Fibroblast of mammary gland (primary cell): Measurements from ENCODE around the gene TTC28.

ENCODE experiments used
- DNase-seq: peaks from one replicate; pipeline ENCODE4 v3.0.0-alpha.2; 2010; ENCODE audit warnings: low read depth
- H3K4me3 ChIP-seq: 2 replicates; pipeline ENCODE4 v1.5.1; 2011; ENCODE audit warnings: low read depth, mild to moderate bottlenecking, low read length, moderate library complexity; ENCODE audit not compliant: control insufficient read depth
- TF ChIP-seq, protein P1 (sequence below): conservative IDR thresholded peaks from 2 replicates; pipeline ENCODE4 v1.5.1; 2011; ENCODE audit warnings: low read depth, low read length, inconsistent platforms; ENCODE audit not compliant: control insufficient read depth, insufficient read depth

Gene TTC28

DNA sequence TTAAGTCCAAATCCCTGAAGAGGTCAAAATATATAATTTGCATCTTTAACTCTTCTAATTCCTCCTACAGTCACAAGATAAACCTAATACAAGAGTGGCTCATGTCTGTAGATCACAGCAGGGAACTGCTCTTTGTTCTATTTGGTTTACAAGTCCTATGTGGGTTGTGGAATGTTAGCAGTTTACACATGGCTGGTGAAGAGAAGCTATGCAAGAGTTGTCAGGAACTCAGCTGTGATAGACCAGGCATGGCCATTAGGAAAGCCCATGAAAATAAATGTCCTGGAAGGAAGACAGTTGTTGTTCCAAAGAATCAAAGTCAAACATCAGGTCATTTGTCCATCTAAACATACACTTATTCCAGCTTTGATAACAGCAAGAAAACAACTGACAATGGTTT is 448.2 kb downstream of the TTC28 start:
- TF ChIP-seq, protein P1, sequence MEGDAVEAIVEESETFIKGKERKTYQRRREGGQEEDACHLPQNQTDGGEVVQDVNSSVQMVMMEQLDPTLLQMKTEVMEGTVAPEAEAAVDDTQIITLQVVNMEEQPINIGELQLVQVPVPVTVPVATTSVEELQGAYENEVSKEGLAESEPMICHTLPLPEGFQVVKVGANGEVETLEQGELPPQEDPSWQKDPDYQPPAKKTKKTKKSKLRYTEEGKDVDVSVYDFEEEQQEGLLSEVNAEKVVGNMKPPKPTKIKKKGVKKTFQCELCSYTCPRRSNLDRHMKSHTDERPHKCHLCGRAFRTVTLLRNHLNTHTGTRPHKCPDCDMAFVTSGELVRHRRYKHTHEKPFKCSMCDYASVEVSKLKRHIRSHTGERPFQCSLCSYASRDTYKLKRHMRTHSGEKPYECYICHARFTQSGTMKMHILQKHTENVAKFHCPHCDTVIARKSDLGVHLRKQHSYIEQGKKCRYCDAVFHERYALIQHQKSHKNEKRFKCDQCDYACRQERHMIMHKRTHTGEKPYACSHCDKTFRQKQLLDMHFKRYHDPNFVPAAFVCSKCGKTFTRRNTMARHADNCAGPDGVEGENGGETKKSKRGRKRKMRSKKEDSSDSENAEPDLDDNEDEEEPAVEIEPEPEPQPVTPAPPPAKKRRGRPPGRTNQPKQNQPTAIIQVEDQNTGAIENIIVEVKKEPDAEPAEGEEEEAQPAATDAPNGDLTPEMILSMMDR = no peak
- H3K4me3 ChIP-seq = no peak overlapping the region
- DNase-seq = peak; percentile 39

DNA sequence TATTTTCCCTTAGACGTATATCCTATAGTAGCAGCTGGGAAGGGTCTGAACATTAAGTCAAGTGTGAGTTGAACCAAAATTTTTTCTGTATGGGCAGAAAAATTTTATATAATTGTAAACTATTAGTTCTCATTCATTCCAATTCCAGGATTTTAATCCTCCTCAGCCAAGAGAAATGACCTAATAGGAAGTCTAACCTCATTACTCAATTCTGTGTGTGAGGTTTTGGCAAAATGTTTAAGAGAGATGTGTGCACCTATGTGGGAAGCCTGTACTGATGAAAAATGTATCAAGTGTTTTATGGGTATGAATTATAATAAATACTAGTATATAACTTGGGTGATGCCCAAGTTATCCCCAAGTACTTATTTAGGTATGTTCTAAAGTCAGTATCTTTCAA is 449.0 kb downstream of the TTC28 start:
- DNase-seq = peak; percentile 57
- no peak overlapping the region for H3K4me3 ChIP-seq
- TF ChIP-seq, protein P1 = no peak

DNA sequence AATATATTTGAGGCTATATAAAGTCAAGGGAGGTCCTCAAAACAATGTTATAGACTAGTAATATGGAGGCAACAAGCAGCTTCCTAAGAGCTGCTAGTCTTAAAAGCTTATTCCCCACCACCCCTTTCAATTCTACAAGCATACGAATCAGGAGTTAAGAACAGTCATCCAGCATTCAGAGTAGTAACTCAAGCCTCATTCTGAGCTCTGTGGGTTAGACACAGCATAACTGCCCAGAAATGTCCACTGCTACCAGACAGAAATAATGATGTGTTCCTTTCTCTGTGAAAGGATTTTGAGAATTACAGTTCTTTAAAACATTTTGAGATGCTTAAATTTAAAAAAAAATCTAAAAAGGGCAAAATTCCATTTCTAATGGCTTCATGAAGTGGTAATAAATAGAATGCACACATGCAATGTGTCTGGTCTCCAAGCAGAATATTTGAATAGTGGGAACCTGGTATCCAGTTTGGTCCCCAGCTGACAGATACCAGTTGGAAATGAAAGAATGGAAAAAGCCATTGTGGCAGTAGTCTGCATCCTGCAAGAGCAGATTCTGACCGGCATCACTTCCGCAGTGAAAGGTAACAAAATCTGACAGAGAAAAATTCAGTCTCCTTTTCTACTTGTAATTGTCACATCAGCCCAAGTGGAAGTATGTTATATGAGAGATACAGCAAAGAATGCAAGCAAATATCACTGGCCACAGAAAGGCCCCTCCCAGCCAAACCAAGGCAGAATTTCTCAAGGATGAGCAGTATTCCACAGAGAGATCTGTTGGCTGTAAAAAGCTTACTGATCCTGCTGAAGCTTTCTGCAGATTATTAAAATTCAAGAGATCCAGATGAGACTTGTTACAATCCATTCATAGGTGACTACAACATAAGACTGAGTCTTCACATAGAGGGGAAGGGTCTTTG is 449.8 kb downstream of the TTC28 start:
- TF ChIP-seq, protein P1 = no peak
- peak; percentile 80 for DNase-seq

DNA sequence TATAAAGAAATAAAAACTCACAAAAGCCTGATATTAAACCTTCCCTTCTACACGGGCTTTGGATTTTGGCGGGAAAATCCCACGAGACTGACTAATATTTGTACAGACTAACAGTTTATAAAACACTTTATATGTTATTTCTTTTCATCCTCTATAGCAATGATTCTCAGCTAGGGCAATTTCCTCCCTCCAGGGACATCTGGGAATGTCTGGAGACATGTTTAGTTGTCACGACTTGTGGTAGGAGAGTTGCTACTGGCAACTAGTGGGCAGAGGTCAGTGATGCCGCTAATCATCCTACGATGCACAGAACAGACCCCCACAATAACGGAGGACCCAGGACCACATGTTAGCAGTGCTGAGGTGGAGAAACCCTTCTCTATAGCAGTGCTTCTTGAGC is 455.8 kb downstream of the TTC28 start:
- H3K4me3 ChIP-seq = no peak overlapping the region
- DNase-seq = no peak
- TF ChIP-seq, protein P1 = no peak

More for the DNA sequence above, 449.8 kb downstream of the TTC28 start:
- H3K4me3 ChIP-seq = no peak overlapping the region

DNA sequence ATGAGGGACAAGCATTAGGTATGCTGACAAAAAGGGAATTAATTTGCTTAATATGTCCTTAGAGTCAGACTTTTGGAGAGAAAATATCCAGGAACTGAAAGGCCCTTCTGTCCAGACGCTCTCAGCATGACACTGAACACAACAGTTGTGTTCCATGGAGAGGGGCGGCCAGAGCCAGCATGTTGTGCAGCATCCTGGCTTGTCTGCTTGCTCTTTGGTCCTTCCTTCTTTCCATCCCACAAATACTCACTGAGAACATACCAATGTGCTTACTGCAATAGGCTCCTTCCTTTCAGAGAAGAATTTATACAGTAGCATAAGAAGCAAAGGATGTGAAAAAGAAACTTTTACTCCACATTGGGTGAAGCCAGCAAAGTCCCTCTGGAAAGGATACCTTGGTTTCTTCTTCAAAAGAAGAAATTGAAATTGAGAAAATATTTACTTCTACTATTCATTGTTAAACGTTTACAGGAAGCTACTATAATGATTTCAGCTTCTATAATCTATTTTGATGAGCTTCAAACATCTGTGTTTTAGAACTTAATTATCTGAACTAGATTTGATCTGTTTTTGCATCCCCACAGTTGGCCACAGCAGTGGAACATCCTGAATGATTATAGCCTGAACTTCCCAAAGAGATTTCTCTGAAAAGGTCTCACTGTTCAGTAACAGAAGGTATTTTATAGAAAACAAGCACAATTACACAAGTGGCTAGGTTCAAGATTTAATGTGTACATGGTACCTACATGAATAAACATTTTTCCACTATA is 456.5 kb downstream of the TTC28 start:
- H3K4me3 ChIP-seq = no peak overlapping the region
- TF ChIP-seq, protein P1 = no peak
- DNase-seq = no peak

DNA sequence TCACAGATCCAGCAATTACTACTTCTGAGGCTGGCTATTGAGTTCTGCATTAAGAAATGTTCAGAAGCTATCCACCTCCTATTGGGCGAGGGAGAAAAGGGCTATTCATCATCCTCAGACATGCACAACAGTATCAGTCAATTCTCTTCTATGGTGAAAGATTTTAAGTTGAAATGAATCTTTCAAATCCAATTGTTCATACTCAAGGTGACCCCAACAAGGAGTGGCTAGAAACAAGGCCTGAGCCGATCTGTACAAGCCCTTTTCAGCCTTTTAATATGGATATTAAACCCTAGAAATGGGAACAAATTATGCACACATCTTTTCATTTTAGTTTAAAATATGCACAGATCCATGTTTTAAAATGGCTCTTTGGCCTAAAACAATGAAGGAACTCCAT is 457.1 kb downstream of the TTC28 start:
- DNase-seq = no peak
- TF ChIP-seq, protein P1 = no peak
- H3K4me3 ChIP-seq = no peak overlapping the region
